DOHH2 (cell line): ENCODE results near the gene FIBCD1.

Experiments used
- EZH2phosphoT487 ChIP-seq: fragments of 200-600 bp; sonication (generic); IDR thresholded peaks from 2 replicates; pipeline ENCODE4 v1.6.1; 2017; ENCODE audit warnings: borderline replicate concordance, mild to moderate bottlenecking, antibody characterized with exemption, low read length, moderate library complexity, mixed read lengths
- TF ChIP-seq, protein P1 (sequence below): fragments of 200-600 bp; sonication (generic); IDR thresholded peaks from one replicate; pipeline ENCODE4 v1.5.1; 2014; ENCODE audit warnings: antibody characterized with exemption, mild to moderate bottlenecking, low read depth, low read length; ENCODE audit not compliant: poor library complexity, severe bottlenecking

DNA sequence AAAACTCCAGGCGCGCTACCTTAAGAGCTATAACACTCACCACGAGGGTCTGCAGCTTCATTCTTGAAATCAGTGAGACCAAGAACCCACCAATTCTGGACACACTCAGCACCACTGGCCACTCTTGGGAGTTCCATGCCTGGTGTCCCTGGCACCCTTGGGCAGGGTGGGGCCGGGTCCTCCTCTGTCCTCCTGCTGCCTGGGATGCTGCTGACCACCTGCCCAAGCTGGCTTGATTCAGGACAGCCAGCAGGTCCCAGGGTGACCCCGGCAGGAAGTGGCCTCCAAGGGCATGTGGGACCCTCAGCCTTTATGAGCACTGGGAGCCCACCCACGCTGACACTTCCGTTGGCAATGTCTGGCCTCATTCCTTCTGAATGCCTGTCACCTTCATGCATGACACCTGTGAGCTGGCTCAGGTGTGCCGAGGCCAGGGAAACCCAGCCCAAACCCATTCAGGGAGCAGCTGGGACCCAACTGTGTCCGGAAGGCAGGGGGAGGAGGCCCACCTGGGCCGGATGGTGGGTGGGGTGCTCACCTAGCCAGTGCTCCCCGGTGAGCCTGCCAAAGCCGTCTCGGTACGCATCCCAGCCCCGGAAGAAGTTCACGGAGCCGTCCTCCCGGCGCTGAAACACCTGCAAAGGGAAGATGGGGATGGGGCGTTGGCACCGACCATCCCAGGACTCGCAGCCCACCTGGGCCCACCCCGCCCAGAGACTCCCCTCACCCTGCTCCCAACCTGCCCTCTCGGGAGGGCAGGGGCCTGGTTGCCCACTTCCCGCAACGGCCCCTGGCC lies 27.6 kb downstream of the FIBCD1 start:
- TF ChIP-seq, protein P1, sequence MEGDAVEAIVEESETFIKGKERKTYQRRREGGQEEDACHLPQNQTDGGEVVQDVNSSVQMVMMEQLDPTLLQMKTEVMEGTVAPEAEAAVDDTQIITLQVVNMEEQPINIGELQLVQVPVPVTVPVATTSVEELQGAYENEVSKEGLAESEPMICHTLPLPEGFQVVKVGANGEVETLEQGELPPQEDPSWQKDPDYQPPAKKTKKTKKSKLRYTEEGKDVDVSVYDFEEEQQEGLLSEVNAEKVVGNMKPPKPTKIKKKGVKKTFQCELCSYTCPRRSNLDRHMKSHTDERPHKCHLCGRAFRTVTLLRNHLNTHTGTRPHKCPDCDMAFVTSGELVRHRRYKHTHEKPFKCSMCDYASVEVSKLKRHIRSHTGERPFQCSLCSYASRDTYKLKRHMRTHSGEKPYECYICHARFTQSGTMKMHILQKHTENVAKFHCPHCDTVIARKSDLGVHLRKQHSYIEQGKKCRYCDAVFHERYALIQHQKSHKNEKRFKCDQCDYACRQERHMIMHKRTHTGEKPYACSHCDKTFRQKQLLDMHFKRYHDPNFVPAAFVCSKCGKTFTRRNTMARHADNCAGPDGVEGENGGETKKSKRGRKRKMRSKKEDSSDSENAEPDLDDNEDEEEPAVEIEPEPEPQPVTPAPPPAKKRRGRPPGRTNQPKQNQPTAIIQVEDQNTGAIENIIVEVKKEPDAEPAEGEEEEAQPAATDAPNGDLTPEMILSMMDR = no peak
- no peak for TF ChIP-seq EZH2phosphoT487
